GM04504 (cell line): ENCODE results near the gene ZNF654.
"Not testable (repeated sequence)": the region's sequence is repeated elsewhere in the genome, so short reads cannot be mapped to it uniquely, and the experiment has no call there.

Experiments used
- DNase-seq: peaks from one replicate; pipeline ENCODE4 v3.0.0-alpha.2; 2012; ENCODE audit warnings: low read depth

ZNF654 gene

GRCh38 chr3:88061746-88062145, 2.7 kb downstream of the ZNF654 start:
- DNase-seq = no peak

GRCh38 chr3:88075072-88075471, 16.0 kb downstream of the ZNF654 start:
- no peak for DNase-seq

DNA sequence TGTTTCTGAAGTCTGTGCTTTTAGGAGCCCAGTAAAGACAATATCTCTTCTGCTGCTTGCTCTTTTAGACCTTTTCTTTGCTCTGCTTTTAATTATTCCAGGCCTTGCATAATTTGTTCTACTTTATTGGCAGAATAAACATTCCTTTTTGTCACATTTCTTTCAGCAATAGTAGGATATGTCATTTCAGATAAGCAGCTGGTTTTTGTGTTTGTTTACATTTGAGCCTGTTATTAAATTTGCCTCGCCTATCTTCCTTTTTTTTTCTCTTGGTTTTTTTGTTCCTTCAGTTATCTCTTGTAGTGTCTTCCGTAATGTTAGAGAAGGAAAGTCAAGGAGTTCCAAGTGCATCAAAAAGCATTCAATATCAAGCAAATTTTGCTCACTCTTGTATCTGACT, 16.4 kb downstream of the ZNF654 start:
- DNase-seq = no peak

DNA sequence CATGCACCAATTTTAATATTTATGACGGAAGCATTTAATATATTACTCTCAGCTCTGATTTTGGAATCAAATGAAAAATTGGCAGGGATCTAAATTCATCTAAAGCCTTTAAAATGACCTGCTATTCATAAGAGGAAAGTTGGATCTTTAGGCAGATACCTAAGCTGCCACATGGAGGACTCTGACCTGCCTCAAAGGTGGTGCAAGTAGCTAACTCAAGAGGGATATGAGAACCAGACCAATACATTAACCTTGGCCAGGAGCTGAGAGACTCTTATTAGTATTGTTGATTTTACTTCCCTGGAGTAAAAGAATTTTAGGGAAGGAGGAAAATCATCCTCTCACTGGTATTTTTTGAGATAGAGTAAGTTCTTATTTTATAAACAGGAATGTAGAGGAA, 17.7 kb downstream of the ZNF654 start:
- DNase-seq = no peak

- no peak for DNase-seq
These were observed 19.9 kb downstream of the ZNF654 start for GRCh38 chr3:88078932-88079331.

- no peak for DNase-seq
These were observed 23.8 kb downstream of the ZNF654 start for GRCh38 chr3:88082854-88083253.

GRCh38 chr3:88084097-88084501, 25.0 kb downstream of the ZNF654 start:
- DNase-seq = no peak

DNA sequence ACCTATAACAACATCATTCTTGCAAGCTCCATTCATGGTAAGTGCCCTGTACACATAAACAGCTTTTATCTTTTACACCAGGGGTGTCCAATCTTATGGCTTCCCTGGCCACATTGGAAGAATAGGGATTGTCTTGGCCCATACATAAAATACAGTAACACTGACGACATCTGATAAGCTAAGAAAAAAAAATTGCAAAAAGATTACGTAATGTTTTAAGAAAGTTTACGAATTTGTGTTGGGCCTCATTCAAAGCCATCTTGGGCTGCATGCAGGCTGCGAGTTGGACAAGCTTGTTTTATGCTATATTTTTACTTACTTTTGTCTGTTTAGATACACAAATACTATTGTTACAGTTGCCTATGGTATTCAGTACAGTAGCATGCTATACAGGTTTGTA, 31.6 kb downstream of the ZNF654 start:
- DNase-seq = no peak

DNA sequence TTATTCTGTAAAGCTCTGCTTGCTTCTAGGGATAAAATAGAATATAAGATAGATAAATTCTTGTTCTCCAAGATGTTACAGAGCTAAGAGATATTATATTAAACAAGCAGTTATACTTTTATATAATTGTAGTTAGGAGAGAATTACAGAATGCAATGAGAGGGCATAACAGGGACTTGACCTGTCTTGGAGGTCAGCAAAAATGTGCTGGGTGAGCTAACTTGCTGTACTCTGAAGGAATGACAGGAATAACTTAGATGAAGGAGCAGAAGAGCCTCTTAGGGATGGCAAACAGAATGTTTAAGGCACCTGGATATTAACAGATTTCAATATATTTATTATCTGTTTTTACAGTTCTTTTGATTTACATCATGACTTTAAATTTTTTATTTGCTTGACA, 33.2 kb downstream of the ZNF654 start:
- DNase-seq = no peak

DNA sequence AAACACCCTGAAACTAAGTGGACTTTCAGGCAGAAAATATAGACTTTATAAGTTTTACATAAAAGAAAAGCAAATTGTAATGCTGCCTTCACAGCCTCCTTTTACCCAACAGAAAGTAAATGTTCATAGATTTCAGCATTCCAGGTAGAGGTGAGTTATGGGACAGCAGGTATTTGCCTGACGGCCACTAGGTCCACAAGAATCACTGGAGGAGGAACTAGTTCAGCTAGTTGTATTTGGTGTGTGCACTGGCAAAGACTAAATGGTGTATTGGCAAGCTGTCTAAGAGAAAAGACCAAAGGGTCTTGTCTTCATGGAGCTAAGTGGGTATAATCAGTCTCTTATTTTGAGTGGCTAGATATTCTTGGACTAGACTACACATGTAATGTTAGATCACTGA, 34.2 kb downstream of the ZNF654 start:
- no peak for DNase-seq

DNA sequence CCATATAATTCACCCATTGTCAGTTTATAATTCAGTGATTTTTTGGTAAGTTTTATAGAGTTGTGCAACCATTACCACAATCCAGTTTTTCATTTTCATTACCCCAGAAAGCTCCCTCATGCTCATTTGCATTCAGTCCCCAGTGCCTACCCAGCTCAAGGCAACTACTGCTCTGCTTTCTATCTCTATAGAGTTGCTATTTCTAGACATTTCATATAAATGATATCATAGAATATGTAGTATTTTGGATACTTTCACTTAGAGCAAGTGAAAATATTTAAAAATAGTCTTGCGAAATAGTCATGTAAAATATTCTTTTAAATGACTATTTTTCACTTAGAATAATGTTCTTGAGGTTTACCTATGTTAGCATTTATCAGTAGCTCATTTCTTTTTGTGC, 42.1 kb downstream of the ZNF654 start:
- no peak for DNase-seq

DNA sequence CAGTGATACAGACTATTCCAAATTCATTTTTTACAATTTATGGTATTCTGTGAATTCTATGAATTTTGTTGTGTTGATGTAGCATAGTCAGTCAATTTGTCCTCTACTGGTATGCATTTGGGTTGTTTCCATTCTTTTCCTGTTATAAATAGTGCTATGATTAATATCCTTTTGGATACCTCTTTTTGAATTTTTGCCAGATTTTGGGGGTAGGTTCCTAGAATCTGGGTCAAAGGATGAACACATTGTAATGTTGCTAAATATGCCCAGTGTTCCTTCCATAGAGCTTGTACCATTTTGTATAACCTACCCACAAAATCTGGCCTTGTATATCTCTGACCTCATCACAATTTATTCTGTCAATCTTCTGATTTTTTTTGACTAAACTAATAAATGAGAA, 46.3 kb downstream of the ZNF654 start:
- DNase-seq = no peak

- no peak for DNase-seq
These were observed 53.2 kb downstream of the ZNF654 start for GRCh38 chr3:88112289-88112688.

DNA sequence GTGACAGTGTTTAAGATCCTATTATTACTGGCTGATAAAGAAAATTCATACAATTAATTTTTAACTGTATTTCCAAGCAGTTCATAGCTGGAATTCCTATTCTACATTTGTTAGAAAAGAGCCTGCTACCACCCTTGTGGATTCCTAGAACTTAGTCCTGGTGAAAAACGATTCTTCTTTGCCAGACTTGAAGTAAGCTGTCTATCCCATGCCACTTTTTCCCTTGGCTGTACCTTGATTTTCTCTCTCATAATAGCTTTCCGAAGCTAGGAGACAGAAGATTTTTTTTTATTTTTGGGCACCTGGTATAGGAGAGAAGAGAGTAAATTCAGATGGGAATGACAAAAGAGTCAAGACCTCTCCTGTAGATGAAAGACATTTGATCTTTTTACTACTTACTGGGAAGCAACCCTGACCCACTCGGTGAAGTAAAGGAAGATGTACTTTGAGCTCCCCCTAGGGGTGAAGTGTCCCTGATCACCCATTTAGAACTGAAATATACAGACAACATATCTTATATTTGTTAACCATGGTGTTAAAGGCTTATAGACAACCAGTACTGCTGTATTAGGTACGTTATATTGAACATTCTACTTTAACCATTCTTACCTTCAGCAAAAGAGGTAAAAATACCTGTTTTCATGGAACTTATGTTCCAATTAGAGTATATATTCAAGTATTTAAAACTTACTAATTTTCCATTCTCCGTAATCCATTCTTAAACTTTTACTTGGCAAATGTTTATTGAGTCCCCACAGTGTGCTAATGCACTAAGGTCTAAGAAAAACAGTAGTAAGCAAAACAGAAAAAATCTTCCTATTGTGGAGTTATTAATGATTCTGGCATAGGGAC, 54.5 kb downstream of the ZNF654 start:
- DNase-seq = peak; percentile 44

- no peak for DNase-seq
These were observed 56.0 kb downstream of the ZNF654 start for GRCh38 chr3:88114878-88115549.

- DNase-seq = no peak
These were observed 58.6 kb downstream of the ZNF654 start for GRCh38 chr3:88117683-88118082.

GRCh38 chr3:88118603-88119002, 59.5 kb downstream of the ZNF654 start:
- not testable (repeated sequence) for DNase-seq

DNA sequence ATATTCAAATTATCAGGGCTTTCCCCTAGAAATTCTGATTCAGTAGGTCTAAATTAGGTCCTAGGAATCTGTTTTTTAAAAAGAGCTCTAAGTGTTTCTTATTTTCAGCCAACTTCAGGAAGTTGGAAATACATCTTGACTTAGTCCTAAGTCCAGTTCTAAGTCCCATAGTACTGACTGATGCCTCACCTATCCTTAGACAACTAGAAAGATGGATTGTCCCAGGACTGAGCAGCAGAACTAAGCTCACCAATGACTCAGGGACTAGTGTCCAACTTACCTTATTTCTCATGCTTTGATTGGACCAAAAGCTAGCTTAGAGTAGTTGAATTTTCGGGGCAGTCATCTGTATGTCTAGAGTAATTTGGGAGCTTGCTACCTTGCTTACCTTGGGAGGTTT, 64.5 kb downstream of the ZNF654 start:
- DNase-seq = no peak

DNA sequence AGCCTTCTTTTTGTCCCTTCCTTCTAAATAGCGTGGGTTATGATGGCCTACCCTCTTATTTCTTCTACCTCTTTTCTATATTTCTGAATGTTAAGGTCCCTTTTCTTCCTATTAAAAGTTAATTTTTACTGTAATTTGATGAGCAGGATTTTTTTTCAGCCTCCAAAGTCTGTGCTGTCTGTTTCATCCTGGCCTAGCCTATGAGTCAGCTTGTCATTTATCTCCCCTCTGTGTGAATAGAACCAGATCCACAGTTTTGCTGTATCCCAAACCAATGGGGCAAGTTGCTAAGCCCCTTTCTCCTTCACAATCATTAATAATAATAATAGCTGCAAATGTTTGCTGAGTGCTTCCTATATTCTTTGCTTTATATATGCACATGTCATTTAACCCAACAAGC, 72.6 kb downstream of the ZNF654 start:
- no peak for DNase-seq

DNA sequence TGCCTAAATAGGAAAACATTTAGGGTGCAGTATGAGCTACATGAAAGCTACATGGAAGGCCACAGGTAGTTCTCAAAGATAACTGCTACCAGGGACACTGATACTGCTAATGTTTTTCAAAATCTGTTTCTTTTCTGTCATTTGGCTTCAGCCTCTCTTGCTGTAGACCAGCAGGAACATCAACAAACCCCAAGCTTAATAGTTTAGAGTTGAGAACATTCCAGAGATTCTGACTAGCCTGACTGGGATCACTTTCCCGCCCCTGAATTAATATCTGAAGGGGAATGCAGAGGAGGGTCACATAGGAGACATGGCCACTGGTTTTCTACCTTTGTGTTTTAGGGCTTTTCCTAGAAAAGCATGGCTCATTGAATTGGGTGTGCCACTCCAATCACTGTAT, 73.8 kb downstream of the ZNF654 start:
- DNase-seq = no peak

GRCh38 chr3:88133711-88134263, 74.7 kb downstream of the ZNF654 start:
- DNase-seq = no peak

DNA sequence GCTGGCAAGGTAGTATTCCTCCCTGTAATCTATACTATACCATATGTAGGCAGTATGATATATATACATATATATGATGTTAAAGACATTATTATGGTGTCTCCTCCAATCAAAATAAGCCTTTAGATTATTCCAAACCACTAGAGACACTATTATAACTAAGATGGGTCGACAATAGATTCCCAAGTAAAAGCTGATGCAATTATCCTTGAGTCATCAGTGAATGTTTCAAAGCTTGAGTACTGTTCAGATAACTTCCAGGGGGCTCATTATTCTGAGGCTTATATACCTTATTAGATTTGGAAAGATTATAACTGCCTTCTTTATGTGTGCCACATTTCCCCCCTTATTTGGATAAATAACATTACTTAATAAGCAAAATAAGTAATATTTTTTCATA, 78.8 kb downstream of the ZNF654 start:
- DNase-seq = no peak

GRCh38 chr3:88141458-88142083, 82.5 kb downstream of the ZNF654 start:
- peak; percentile 56 for DNase-seq
